K562 (cell line): ENCODE measurements around the gene GFOD1. TPM values are rescaled to one million over a fixed set of nuclear protein-coding genes. Genes with fewer than 3 reads are reported as not detected.

ENCODE experiments used
- JUND ChIP-seq, 2 experiments: IDR thresholded peaks; 2 replicates in 1 of 2; 3 replicates in 1 of 2; pipeline ENCODE4 v1.6.1; 2011; ENCODE audit warnings: borderline replicate concordance in 2 of 2, low read depth in 2 of 2, low read length in 2 of 2, improper control_type of control experiment in 1 of 2, missing biosample characterization in 1 of 2, missing genetic modification characterization in 1 of 2, missing genetic modification reagents in 1 of 2
- RAD21 ChIP-seq, 2 experiments: fragments of 250-450 bp in 1 of 2; fragments of 450-650 bp in 1 of 2; sonication (Bioruptor Pico) in 1 of 2; formaldehyde crosslinking in 1 of 2; IDR thresholded peaks in 1 of 2; conservative IDR thresholded peaks in 1 of 2; 2 replicates each; pipeline versions ENCODE4 v1.4.0 to v1.8.0; 2020 to 2022; ENCODE audit warnings: mild to moderate bottlenecking in 2 of 2, moderate library complexity in 1 of 2
- ZNF263 ChIP-seq: sonication (generic); formaldehyde crosslinking; IDR thresholded peaks from 2 replicates; pipeline ENCODE4 v1.8.0; 2022; ENCODE audit warnings: mild to moderate bottlenecking, missing genetic modification reagents, borderline replicate concordance
- ZNF699 ChIP-seq: fragments of 250-450 bp; sonication (Bioruptor Pico); IDR thresholded peaks from 2 replicates; pipeline ENCODE4 v1.8.0; 2021; ENCODE audit warnings: mild to moderate bottlenecking, moderate library complexity; ENCODE audit not compliant: insufficient replicate concordance
- polyA plus RNA-seq, 8 experiments: library from polyadenylated mRNA; depleted of rRNA in 4 of 8; stranded (reverse) in 5 of 8; unstranded in 3 of 8; fragments of >200 nt; fragmentation: Nextera tagmentation in 2 of 8; fragmentation: Illumina TruSeq in 1 of 8; extraction: Ambion mirVana in 2 of 8; extraction: Trizol in 1 of 8; gene quantifications; 2 replicates each; pipeline versions ENCODE4 v1.2.1 to v1.2.3, GENCODE V29; 2011 to 2014; ENCODE audit warnings: inconsistent platforms in 1 of 8, missing spikeins in 1 of 8
- total RNA-seq, 7 experiments: library from RNA; depleted of rRNA in 6 of 7; stranded (reverse); fragments of >200 nt in 6 of 7; fragmentation: Illumina TruSeq in 2 of 7; extraction: Trizol in 2 of 7; gene quantifications; 2 replicates each; pipeline versions ENCODE4 v1.2.1 to v1.2.3, GENCODE V29; 2011 to 2021; ENCODE audit warnings: low replicate concordance in 1 of 7
- TF ChIP-seq, protein P1 (sequence below), 2 experiments: fragments of 450-650 bp; IDR thresholded peaks; 2 replicates each; pipeline ENCODE4 v1.6.1; 2018; ENCODE audit warnings: mild to moderate bottlenecking in 2 of 2, low read depth in 1 of 2; ENCODE audit not compliant: partially characterized antibody in 2 of 2
- TF ChIP-seq, protein P2 (sequence below): sonication (generic); formaldehyde crosslinking; IDR thresholded peaks from 2 replicates; pipeline ENCODE4 v1.8.0; 2022; ENCODE audit warnings: mild to moderate bottlenecking, missing genetic modification reagents
- TF ChIP-seq, protein P3 (sequence below), 2 experiments: fragments of 450-650 bp; formaldehyde crosslinking in 1 of 2; IDR thresholded peaks; 2 replicates each; pipeline versions ENCODE4 v1.4.0 to v1.6.1; 2014 to 2020; ENCODE audit warnings: mild to moderate bottlenecking in 2 of 2, borderline replicate concordance in 1 of 2, low read depth in 1 of 2

Gene GFOD1
- total and polyA plus RNA-seq, 9 of the 15 experiments (the other 6 are each of a cell fraction or from before 2014, with no cell fraction given) = 3.8 to 12.0 (median 8.2) TPM

DNA sequence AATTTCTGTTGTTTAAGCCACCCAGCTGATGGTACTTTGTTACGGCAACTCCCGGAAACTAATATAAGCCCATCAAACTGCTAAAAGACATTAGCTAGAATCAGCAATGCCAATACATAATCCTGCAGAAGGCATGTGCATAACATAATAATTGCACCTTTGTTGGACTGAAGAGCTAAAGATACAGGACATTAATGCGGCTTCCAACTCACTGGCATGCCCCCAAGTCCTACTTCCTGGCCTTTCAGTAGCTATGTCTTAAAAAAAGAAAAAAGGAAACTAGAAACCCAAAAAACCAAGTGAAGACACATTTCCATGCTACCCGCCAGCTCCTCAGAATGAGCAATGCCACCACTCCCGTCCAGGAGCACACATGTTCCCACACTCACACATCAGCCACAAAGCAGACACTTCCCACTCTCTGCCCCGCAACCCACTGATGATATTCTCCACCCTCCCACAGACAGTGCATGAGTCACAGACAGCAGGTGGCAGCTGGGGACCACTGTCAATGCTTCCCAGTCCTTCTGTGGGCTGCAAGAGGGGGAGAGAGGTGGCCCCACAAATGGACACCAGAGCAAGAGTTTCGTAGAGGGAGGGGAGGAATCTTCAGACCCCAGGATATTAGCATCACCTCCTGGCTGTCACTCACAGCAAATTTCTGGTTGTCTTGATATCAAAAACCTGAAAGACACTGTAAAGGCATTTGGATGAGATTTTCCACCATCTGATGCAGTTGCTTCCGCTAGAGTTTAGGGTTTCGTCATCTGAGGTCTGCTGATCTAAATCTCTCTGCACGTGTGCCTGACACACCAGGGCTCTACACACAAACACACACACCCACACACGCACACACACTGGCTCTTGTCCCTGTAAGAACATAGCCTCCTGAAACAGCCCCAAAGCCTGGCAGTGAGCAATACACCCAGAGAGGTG lies 32.8 kb downstream of the GFOD1 start (continued):
- peak; percentile 31; the same call in 1 of the 2 replicates for TF ChIP-seq JUND (IDR thresholded peaks at IDR 0.05; ENCODE audit: borderline replicate concordance, low read depth, low read length)
- TF ChIP-seq JUND (tag; IDR thresholded peaks at IDR 0.05; ENCODE audit: borderline replicate concordance, low read depth, low read length) = peak; percentile 13; the same call in 1 of the 3 replicates
- peak; percentile 69 to 72 for TF ChIP-seq RAD21 (CRISPR knock-in tag; conservative IDR thresholded peaks at IDR 0.05 in 1 of 2, IDR thresholded peaks at IDR 0.05 in 1 of 2)
- TF ChIP-seq, protein P1, sequence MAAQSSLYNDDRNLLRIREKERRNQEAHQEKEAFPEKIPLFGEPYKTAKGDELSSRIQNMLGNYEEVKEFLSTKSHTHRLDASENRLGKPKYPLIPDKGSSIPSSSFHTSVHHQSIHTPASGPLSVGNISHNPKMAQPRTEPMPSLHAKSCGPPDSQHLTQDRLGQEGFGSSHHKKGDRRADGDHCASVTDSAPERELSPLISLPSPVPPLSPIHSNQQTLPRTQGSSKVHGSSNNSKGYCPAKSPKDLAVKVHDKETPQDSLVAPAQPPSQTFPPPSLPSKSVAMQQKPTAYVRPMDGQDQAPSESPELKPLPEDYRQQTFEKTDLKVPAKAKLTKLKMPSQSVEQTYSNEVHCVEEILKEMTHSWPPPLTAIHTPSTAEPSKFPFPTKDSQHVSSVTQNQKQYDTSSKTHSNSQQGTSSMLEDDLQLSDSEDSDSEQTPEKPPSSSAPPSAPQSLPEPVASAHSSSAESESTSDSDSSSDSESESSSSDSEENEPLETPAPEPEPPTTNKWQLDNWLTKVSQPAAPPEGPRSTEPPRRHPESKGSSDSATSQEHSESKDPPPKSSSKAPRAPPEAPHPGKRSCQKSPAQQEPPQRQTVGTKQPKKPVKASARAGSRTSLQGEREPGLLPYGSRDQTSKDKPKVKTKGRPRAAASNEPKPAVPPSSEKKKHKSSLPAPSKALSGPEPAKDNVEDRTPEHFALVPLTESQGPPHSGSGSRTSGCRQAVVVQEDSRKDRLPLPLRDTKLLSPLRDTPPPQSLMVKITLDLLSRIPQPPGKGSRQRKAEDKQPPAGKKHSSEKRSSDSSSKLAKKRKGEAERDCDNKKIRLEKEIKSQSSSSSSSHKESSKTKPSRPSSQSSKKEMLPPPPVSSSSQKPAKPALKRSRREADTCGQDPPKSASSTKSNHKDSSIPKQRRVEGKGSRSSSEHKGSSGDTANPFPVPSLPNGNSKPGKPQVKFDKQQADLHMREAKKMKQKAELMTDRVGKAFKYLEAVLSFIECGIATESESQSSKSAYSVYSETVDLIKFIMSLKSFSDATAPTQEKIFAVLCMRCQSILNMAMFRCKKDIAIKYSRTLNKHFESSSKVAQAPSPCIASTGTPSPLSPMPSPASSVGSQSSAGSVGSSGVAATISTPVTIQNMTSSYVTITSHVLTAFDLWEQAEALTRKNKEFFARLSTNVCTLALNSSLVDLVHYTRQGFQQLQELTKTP (IDR thresholded peaks at IDR 0.05; ENCODE audit: low read depth in 1 of 2, partially characterized antibody in 2 of 2) = no peak
- TF ChIP-seq, protein P2, sequence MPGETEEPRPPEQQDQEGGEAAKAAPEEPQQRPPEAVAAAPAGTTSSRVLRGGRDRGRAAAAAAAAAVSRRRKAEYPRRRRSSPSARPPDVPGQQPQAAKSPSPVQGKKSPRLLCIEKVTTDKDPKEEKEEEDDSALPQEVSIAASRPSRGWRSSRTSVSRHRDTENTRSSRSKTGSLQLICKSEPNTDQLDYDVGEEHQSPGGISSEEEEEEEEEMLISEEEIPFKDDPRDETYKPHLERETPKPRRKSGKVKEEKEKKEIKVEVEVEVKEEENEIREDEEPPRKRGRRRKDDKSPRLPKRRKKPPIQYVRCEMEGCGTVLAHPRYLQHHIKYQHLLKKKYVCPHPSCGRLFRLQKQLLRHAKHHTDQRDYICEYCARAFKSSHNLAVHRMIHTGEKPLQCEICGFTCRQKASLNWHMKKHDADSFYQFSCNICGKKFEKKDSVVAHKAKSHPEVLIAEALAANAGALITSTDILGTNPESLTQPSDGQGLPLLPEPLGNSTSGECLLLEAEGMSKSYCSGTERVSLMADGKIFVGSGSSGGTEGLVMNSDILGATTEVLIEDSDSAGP (CRISPR knock-in tag) = no peak
- TF ChIP-seq, protein P3, sequence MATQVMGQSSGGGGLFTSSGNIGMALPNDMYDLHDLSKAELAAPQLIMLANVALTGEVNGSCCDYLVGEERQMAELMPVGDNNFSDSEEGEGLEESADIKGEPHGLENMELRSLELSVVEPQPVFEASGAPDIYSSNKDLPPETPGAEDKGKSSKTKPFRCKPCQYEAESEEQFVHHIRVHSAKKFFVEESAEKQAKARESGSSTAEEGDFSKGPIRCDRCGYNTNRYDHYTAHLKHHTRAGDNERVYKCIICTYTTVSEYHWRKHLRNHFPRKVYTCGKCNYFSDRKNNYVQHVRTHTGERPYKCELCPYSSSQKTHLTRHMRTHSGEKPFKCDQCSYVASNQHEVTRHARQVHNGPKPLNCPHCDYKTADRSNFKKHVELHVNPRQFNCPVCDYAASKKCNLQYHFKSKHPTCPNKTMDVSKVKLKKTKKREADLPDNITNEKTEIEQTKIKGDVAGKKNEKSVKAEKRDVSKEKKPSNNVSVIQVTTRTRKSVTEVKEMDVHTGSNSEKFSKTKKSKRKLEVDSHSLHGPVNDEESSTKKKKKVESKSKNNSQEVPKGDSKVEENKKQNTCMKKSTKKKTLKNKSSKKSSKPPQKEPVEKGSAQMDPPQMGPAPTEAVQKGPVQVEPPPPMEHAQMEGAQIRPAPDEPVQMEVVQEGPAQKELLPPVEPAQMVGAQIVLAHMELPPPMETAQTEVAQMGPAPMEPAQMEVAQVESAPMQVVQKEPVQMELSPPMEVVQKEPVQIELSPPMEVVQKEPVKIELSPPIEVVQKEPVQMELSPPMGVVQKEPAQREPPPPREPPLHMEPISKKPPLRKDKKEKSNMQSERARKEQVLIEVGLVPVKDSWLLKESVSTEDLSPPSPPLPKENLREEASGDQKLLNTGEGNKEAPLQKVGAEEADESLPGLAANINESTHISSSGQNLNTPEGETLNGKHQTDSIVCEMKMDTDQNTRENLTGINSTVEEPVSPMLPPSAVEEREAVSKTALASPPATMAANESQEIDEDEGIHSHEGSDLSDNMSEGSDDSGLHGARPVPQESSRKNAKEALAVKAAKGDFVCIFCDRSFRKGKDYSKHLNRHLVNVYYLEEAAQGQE (IDR thresholded peaks at IDR 0.05; ENCODE audit: borderline replicate concordance) = peak; percentile 72; the same call in 1 of the 2 replicates
- TF ChIP-seq, protein P3 (CRISPR knock-in tag; IDR thresholded peaks at IDR 0.05; ENCODE audit: low read depth) = no peak
- no peak for TF ChIP-seq ZNF699
- TF ChIP-seq ZNF263 (CRISPR knock-in tag) = no peak
